K562 (cell line): ENCODE data around the gene CCDC87. TPM values are rescaled to one million over a fixed set of nuclear protein-coding genes. Genes with fewer than 3 reads are reported as not detected.

Experiments used
- ATAC-seq: fragments of 200-7000 bp; cut with Tn5 transposase; 3 replicates; pipeline ENCODE4 v1.9.1; 2020; ENCODE audit warnings: moderate library complexity
- BruUV-seq: library from RNA; stranded (reverse); fragments of 400-500 nt; replicated peaks from 2 replicates; lab custom pipeline; 2021; lab: Mats Ljungman, UMichigan
- CTCF ChIA-PET: fragments of 300-600 bp; formaldehyde crosslinking; extraction: SDS; loops from one replicate; lab custom pipeline; 2021; ENCODE audit warnings: low intra/inter-chr PET ratio; lab: Yijun Ruan, JAX
- POLR2A ChIA-PET: fragments of 300-600, 350-650 bp; sonication (Branson Sonifier 250); formaldehyde crosslinking; extraction: SDS; loops from one replicate; lab custom pipeline; 2021; ENCODE audit warnings: antibody characterized with exemption, inconsistent platforms; lab: Yijun Ruan, JAX
- DNase-seq, 4 experiments: peaks; one replicate each; pipeline versions ENCODE4 v3.0.0 to v3.0.0-alpha.2; 2011 to 2018; ENCODE audit warnings: low spot score in 3 of 4, mixed read lengths in 3 of 4; ENCODE audit errors: extremely low read depth in 1 of 4
- FAIRE-seq: peaks from 2 replicates; lab custom pipeline; 2011; peaks lifted over from hg19 to GRCh38; lab: Jason Lieb, UNC
- H2AFZ ChIP-seq: 2 replicates; pipeline ENCODE4 v1.6.0; 2011; ENCODE audit warnings: low read depth, low read length, control low read depth, inconsistent platforms
- H3K27ac ChIP-seq: fragments of 200-600 bp; 3 replicates; pipeline ENCODE4 v1.8.0; 2011; ENCODE audit warnings: low read depth, mild to moderate bottlenecking, control low read depth, inconsistent platforms, low read length, moderate library complexity, mixed read lengths; ENCODE audit errors: extremely low read depth
- H3K27me3 ChIP-seq, 2 experiments: fragments of 300-600 bp in 1 of 2; 2 replicates in 1 of 2; 3 replicates in 1 of 2; pipeline versions ENCODE4 v1.6.0 to v1.8.0; 2011; ENCODE audit warnings: inconsistent platforms in 2 of 2, low read length in 2 of 2, mild to moderate bottlenecking in 1 of 2, mixed read lengths in 1 of 2, moderate library complexity in 1 of 2; ENCODE audit not compliant: control insufficient read depth in 2 of 2, insufficient read depth in 2 of 2
- H3K36me3 ChIP-seq: fragments of 300-600 bp; 3 replicates; pipeline ENCODE4 v1.8.0; 2011; ENCODE audit warnings: mild to moderate bottlenecking, low read length, inconsistent platforms; ENCODE audit not compliant: control insufficient read depth, insufficient read depth
- H3K4me1 ChIP-seq, 2 experiments: fragments of 200-600 bp in 1 of 2; replicated peaks in 1 of 2; 2 replicates in 1 of 2; 3 replicates in 1 of 2; pipeline versions ENCODE4 v1.5.1 to v1.8.0; 2011; ENCODE audit warnings: inconsistent platforms in 2 of 2, low read length in 2 of 2, mild to moderate bottlenecking in 1 of 2, mixed read lengths in 1 of 2, moderate library complexity in 1 of 2; ENCODE audit not compliant: control insufficient read depth in 2 of 2, insufficient read depth in 2 of 2
- H3K4me2 ChIP-seq: 2 replicates; pipeline ENCODE4 v1.6.1; 2011; ENCODE audit warnings: low read length, control low read depth, inconsistent platforms, mixed read lengths; ENCODE audit not compliant: insufficient read depth
- H3K4me3 ChIP-seq: fragments of 200-600 bp; sonication (generic), shearing (Covaris generic); 2 replicates; pipeline ENCODE4 v1.5.1; 2016; ENCODE audit warnings: control low read depth, inconsistent platforms
- H3K79me2 ChIP-seq: fragments of 200-600 bp; 3 replicates; pipeline ENCODE4 v1.8.0; 2011; ENCODE audit warnings: low read length, inconsistent platforms; ENCODE audit not compliant: control insufficient read depth, insufficient read depth
- H3K9ac ChIP-seq, 2 experiments: 2 replicates each; pipeline versions ENCODE4 v1.6.0 to v1.6.1; 2011; ENCODE audit warnings: low read depth in 2 of 2, low read length in 2 of 2, control low read depth in 1 of 2, inconsistent platforms in 1 of 2, mild to moderate bottlenecking in 1 of 2, mixed read lengths in 1 of 2; ENCODE audit not compliant: insufficient read depth in 1 of 2
- H3K9me1 ChIP-seq: one replicate; pipeline ENCODE4 v1.6.0; 2011; ENCODE audit warnings: inconsistent platforms, mild to moderate bottlenecking, low read length, moderate library complexity; ENCODE audit not compliant: control insufficient read depth, insufficient read depth
- H3K9me3 ChIP-seq: replicated peaks from 2 replicates; pipeline ENCODE4 v1.5.1; 2011; ENCODE audit warnings: low read depth, low read length, inconsistent platforms; ENCODE audit not compliant: control insufficient read depth, insufficient read depth
- H4K20me1 ChIP-seq: replicated peaks from 2 replicates; pipeline ENCODE4 v1.6.1; 2011; ENCODE audit warnings: low read length, inconsistent platforms, mixed read lengths; ENCODE audit not compliant: control insufficient read depth, insufficient read depth
- BACH1 ChIP-seq: fragments of 200-800 bp; sonication (Bioruptor generic); IDR thresholded peaks from 2 replicates; pipeline ENCODE4 v1.6.1; 2016; ENCODE audit warnings: missing genetic modification characterization, missing compliant biosample characterization
- HNRNPUL1 ChIP-seq: fragments of 200-400 bp; formaldehyde crosslinking; IDR thresholded peaks from 2 replicates; pipeline ENCODE4 v1.6.1; 2017; ENCODE audit warnings: low read length
- MYNN ChIP-seq, 2 experiments: sonication (generic); formaldehyde crosslinking in 1 of 2; IDR thresholded peaks; 2 replicates each; pipeline versions ENCODE4 v1.5.0 to v1.6.1; 2016 to 2020; ENCODE audit warnings: antibody characterized with exemption in 1 of 2, missing genetic modification reagents in 1 of 2
- RBM17 ChIP-seq: fragments of 200-400 bp; formaldehyde crosslinking; IDR thresholded peaks from 2 replicates; pipeline ENCODE4 v1.6.1; 2017; ENCODE audit warnings: low read depth, mild to moderate bottlenecking, low read length, borderline replicate concordance
- TAF15 ChIP-seq: fragments of 200-400 bp; formaldehyde crosslinking; IDR thresholded peaks from 2 replicates; pipeline ENCODE4 v1.6.1; 2017; ENCODE audit warnings: mild to moderate bottlenecking, low read depth, low read length, moderate library complexity
- TAL1 ChIP-seq: fragments of 450-650 bp; IDR thresholded peaks from 2 replicates; pipeline ENCODE4 v1.6.1; 2016; ENCODE audit warnings: mild to moderate bottlenecking
- TARDBP ChIP-seq: fragments of 450-650 bp; IDR thresholded peaks from 2 replicates; pipeline ENCODE4 v1.6.1; 2016
- TEAD2 ChIP-seq: fragments of 450-650 bp; IDR thresholded peaks from 2 replicates; pipeline ENCODE4 v1.6.1; 2016; ENCODE audit warnings: missing genetic modification characterization, control low read depth, missing compliant biosample characterization
- TEAD4 ChIP-seq, 2 experiments: sonication (generic) in 1 of 2; formaldehyde crosslinking in 1 of 2; IDR thresholded peaks; 2 replicates each; pipeline versions ENCODE4 v1.6.1 to v1.8.0; 2012 to 2022; ENCODE audit warnings: borderline replicate concordance in 1 of 2, inconsistent platforms in 1 of 2, low read length in 1 of 2, mild to moderate bottlenecking in 1 of 2, missing genetic modification reagents in 1 of 2
- TRIM28 ChIP-seq: fragments of 450-650 bp; IDR thresholded peaks from 2 replicates; pipeline ENCODE4 v1.6.1; 2017
- ZC3H11A ChIP-seq: IDR thresholded peaks from 2 replicates; pipeline ENCODE4 v1.6.1; 2012; ENCODE audit warnings: low read depth, low read length, improper control_type of control experiment
- ZNF224 ChIP-seq: sonication (generic); formaldehyde crosslinking; IDR thresholded peaks from 2 replicates; pipeline ENCODE4 v1.8.0; 2022; ENCODE audit warnings: mild to moderate bottlenecking, missing genetic modification reagents
- ZNF384 ChIP-seq: IDR thresholded peaks from 2 replicates; pipeline ENCODE4 v1.6.1; 2012; ENCODE audit warnings: low read depth, low read length, improper control_type of control experiment
- WGBS: fragments of 100-300 bp; shearing (Covaris generic); methylation state at CpG from one replicate; pipeline ENCODE4 v1.1.6; 2016; ENCODE audit warnings: low coverage, mixed read lengths; ENCODE audit not compliant: insufficient coverage; ENCODE audit errors: missing lambda C conversion rate; 5-methylcytosine and 5-hydroxymethylcytosine counted together
- in situ Hi-C: fragments of 300-500 bp; cut with MboI; formaldehyde crosslinking; loops from 4 replicates; pipeline ENCODE4 v1.15.0; 2018; ENCODE audit warnings: inconsistent platforms, mixed read lengths
- intact Hi-C: fragments of 100-400 bp; cut with micrococcal nuclease; formaldehyde crosslinking; loops from 2 replicates; pipeline ENCODE4 v1.14.2; 2022
- polyA plus RNA-seq, 8 experiments: library from polyadenylated mRNA; depleted of rRNA in 4 of 8; stranded (reverse) in 5 of 8; unstranded in 3 of 8; fragments of >200 nt; fragmentation: Nextera tagmentation in 2 of 8; fragmentation: Illumina TruSeq in 1 of 8; extraction: Ambion mirVana in 2 of 8; extraction: Trizol in 1 of 8; gene quantifications; 2 replicates each; pipeline versions ENCODE4 v1.2.1 to v1.2.3, GENCODE V29; 2011 to 2014; ENCODE audit warnings: inconsistent platforms in 1 of 8, missing spikeins in 1 of 8
- total RNA-seq, 7 experiments: library from RNA; depleted of rRNA in 6 of 7; stranded (reverse); fragments of >200 nt in 6 of 7; fragmentation: Illumina TruSeq in 2 of 7; extraction: Trizol in 2 of 7; gene quantifications; 2 replicates each; pipeline versions ENCODE4 v1.2.1 to v1.2.3, GENCODE V29; 2011 to 2021; ENCODE audit warnings: low replicate concordance in 1 of 7
- TF ChIP-seq, protein P1 (sequence below): sonication (generic); formaldehyde crosslinking; IDR thresholded peaks from 2 replicates; pipeline ENCODE4 v1.8.1; 2023; ENCODE audit warnings: mild to moderate bottlenecking, missing genetic modification reagents
- TF ChIP-seq, protein P2 (sequence below), 3 experiments: fragments of 200-800 bp in 1 of 3; fragments of 250-450 bp in 1 of 3; fragments of 450-650 bp in 1 of 3; sonication (Bioruptor Pico) in 1 of 3; sonication (Bioruptor generic) in 1 of 3; formaldehyde crosslinking in 1 of 3; IDR thresholded peaks; 2 replicates each; pipeline versions ENCODE4 v1.6.1 to v1.8.0; 2016 to 2022; ENCODE audit warnings: mild to moderate bottlenecking in 2 of 3, missing genetic modification characterization in 2 of 3, missing compliant biosample characterization in 1 of 3, moderate library complexity in 1 of 3
- TF ChIP-seq, protein P3 (sequence below): fragments of 250-450 bp; sonication (Bioruptor Pico); IDR thresholded peaks from 2 replicates; pipeline ENCODE4 v1.8.0; 2021; ENCODE audit warnings: moderate library complexity, mild to moderate bottlenecking, inconsistent platforms

CCDC87 gene
- total and polyA plus RNA-seq, 9 of the 15 experiments (the other 6 are each of a cell fraction or from before 2014, with no cell fraction given): 0.03 to 0.44 (median 0.15) TPM; not detected in 1

DNA sequence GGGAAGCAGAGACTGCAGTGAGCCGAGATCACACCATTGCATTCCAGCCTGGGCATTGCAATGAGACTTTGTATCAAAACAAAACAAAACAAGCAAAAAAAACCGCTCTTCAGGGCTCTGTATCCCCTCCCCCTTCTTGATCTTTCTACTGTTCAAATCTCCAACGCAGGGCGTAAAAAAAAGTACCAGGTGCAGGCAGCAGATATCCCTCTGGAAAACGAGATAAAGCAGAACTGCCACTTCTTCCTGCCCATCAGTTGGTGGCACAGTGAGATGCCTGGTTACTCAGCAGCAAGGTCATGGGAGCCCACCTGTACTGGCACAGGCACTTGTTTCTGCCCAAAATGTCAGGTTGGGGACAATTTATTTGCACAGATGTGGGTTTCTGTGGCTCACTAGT lies 11.3 kb upstream of the CCDC87 start (continued):
- TF ChIP-seq TAL1 (peak; percentile 79), BACH1 (no peak), ZNF384 (peak; percentile 75), TEAD4 (IDR thresholded peaks at IDR 0.05; ENCODE audit: low read length) (peak; percentile 64), TEAD4 (CRISPR knock-in tag; IDR thresholded peaks at IDR 0.05; ENCODE audit: borderline replicate concordance) (no peak), MYNN (IDR thresholded peaks at IDR 0.05) (peak; percentile 60; the same call in 1 of the 2 replicates), MYNN (CRISPR knock-in tag; IDR thresholded peaks at IDR 0.05) (no peak), RBM17 (no peak)
- TF ChIP-seq, protein P1, sequence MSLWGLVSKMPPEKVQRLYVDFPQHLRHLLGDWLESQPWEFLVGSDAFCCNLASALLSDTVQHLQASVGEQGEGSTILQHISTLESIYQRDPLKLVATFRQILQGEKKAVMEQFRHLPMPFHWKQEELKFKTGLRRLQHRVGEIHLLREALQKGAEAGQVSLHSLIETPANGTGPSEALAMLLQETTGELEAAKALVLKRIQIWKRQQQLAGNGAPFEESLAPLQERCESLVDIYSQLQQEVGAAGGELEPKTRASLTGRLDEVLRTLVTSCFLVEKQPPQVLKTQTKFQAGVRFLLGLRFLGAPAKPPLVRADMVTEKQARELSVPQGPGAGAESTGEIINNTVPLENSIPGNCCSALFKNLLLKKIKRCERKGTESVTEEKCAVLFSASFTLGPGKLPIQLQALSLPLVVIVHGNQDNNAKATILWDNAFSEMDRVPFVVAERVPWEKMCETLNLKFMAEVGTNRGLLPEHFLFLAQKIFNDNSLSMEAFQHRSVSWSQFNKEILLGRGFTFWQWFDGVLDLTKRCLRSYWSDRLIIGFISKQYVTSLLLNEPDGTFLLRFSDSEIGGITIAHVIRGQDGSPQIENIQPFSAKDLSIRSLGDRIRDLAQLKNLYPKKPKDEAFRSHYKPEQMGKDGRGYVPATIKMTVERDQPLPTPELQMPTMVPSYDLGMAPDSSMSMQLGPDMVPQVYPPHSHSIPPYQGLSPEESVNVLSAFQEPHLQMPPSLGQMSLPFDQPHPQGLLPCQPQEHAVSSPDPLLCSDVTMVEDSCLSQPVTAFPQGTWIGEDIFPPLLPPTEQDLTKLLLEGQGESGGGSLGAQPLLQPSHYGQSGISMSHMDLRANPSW (CRISPR knock-in tag): no peak

DNA sequence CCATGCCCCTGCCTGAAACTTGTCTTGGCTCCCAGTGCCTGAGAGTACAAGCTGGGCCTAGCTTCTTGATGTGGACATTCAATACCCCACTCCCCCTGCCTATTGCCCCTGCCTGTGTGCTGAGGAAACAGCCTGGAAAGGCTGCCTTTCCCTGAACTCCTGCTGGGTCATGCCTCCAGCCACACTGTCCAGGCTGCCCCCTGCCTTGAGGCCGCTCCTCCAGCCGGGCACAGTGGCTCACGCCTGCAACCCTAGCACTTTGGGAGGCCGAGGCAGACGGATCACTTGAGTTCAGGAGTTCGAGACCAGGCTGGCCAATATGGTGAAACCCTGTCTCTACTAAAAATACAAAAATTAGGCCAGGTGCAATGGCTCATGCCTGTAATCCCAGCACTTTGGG lies 10.2 kb upstream of the CCDC87 start:
- FAIRE-seq: no peak
- Histone ChIP-seq H3K9me1 (no peaks in the 10 kb centered on the region), H3K9me3 (no peaks in the 10 kb centered on the region; the same call in 1 of the 2 replicates), H3K4me2 (no peak overlapping the region), H2AFZ (no peak overlapping the region), H3K27ac (no peak overlapping the region), H4K20me1 (no peaks in the 10 kb centered on the region), H3K27me3 (no peaks in the 10 kb centered on the region), H3K79me2 (no peaks in the 10 kb centered on the region), H3K4me3 (no peak overlapping the region), H3K36me3 (peaks cover 58% of the 10 kb centered on the region; the same call in 2 of the 3 replicates), H3K9ac (0 out of 4 replicates have a peak overlapping the region, but pooled peaks of 1 of the 2 experiments have one; percentile 0), H3K4me1 (peaks cover 3 to 18% of the 10 kb centered on the region in 2 experiments; a peak in 4 of 5 replicates)
- in situ Hi-C loops (no loop called here), intact Hi-C loops (no loop called here)
- ChIA-PET CTCF (no interaction called here), POLR2A (interaction anchor here (0.7 to 5.3 kb wide), 2 partner anchors 11 to 13 kb away, joined by 3 to 34 read pairs; partner anchors contain the start of gene RBM14)
- 82% methylated on average over 5 of the region's 6 CpGs for WGBS
- DNase-seq: no peak
- ATAC-seq: no peak
- BruUV-seq: no TSS peak
- TF ChIP-seq ZC3H11A (no peak), TAF15 (no peak), TEAD2 (no peak), HNRNPUL1 (no peak), TRIM28 (no peak), TARDBP (no peak), ZNF224 (CRISPR knock-in tag) (no peak)
- TF ChIP-seq, protein P2, sequence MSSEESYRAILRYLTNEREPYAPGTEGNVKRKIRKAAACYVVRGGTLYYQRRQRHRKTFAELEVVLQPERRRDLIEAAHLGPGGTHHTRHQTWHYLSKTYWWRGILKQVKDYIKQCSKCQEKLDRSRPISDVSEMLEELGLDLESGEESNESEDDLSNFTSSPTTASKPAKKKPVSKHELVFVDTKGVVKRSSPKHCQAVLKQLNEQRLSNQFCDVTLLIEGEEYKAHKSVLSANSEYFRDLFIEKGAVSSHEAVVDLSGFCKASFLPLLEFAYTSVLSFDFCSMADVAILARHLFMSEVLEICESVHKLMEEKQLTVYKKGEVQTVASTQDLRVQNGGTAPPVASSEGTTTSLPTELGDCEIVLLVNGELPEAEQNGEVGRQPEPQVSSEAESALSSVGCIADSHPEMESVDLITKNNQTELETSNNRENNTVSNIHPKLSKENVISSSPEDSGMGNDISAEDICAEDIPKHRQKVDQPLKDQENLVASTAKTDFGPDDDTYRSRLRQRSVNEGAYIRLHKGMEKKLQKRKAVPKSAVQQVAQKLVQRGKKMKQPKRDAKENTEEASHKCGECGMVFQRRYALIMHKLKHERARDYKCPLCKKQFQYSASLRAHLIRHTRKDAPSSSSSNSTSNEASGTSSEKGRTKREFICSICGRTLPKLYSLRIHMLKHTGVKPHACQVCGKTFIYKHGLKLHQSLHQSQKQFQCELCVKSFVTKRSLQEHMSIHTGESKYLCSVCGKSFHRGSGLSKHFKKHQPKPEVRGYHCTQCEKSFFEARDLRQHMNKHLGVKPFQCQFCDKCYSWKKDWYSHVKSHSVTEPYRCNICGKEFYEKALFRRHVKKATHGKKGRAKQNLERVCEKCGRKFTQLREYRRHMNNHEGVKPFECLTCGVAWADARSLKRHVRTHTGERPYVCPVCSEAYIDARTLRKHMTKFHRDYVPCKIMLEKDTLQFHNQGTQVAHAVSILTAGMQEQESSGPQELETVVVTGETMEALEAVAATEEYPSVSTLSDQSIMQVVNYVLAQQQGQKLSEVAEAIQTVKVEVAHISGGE (CRISPR knock-in tag; IDR thresholded peaks at IDR 0.05): no peak
- TF ChIP-seq, protein P3, sequence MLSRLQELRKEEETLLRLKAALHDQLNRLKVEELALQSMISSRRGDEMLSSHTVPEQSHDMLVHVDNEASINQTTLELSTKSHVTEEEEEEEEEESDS: no peak
